SU-DHL-6 (cell line): Measurements from ENCODE around the gene MSX1.

Source experiments
- H2AFZ ChIP-seq: fragments of 200-600 bp; sonication (generic); 2 replicates; pipeline ENCODE4 v1.6.1; 2014; ENCODE audit warnings: low read depth, mild to moderate bottlenecking, moderate library complexity, mixed read lengths, antibody characterized with exemption, low read length; ENCODE audit not compliant: severe bottlenecking
- H3F3A ChIP-seq: fragments of 200-600 bp; shearing (Covaris generic); 2 replicates; pipeline ENCODE4 v1.6.0; 2016; ENCODE audit warnings: antibody characterized with exemption, mild to moderate bottlenecking; ENCODE audit not compliant: insufficient read depth
- H3K27ac ChIP-seq: fragments of 200-600 bp; sonication (generic); 2 replicates; pipeline ENCODE4 v1.5.1; 2016; ENCODE audit warnings: low read depth, mild to moderate bottlenecking, low read length, moderate library complexity, mixed read lengths
- H3K27me3 ChIP-seq: fragments of 200-600 bp; sonication (generic), shearing (Covaris generic); 2 replicates; pipeline ENCODE4 v1.6.0; 2014; ENCODE audit warnings: mild to moderate bottlenecking, low read length
- H3K36me3 ChIP-seq: fragments of 200-600 bp; sonication (generic); 2 replicates; pipeline ENCODE4 v1.6.1; 2014; ENCODE audit warnings: mild to moderate bottlenecking, low read length, mixed read lengths
- H3K4me2 ChIP-seq: fragments of 300-600, 200-600 bp; shearing (Covaris generic), sonication (generic); 2 replicates; pipeline ENCODE4 v1.6.0; 2014; ENCODE audit warnings: low read length, low read depth, mild to moderate bottlenecking; ENCODE audit not compliant: poor library complexity, severe bottlenecking
- H3K4me3 ChIP-seq: fragments of 200-600 bp; sonication (generic); 2 replicates; pipeline ENCODE4 v1.5.1; 2014; ENCODE audit warnings: antibody characterized with exemption, low read length, mild to moderate bottlenecking, mixed read lengths; ENCODE audit not compliant: insufficient read depth, poor library complexity, severe bottlenecking
- H3K79me2 ChIP-seq: fragments of 200-600 bp; sonication (generic); 2 replicates; pipeline ENCODE4 v1.6.1; 2014; ENCODE audit warnings: mild to moderate bottlenecking, low read length, moderate library complexity; ENCODE audit not compliant: insufficient read depth
- H3K9ac ChIP-seq: fragments of 200-600 bp; sonication (generic); 2 replicates; pipeline ENCODE4 v1.7.0; 2014; ENCODE audit warnings: mild to moderate bottlenecking, low read length
- H3K9me2 ChIP-seq: fragments of 200-600 bp; sonication (generic); replicated peaks from 2 replicates; pipeline ENCODE4 v1.6.1; 2014; ENCODE audit warnings: low read length; ENCODE audit not compliant: insufficient read depth
- H3K9me3 ChIP-seq: fragments of 200-600 bp; sonication (generic); 2 replicates; pipeline ENCODE4 v1.6.1; 2014; ENCODE audit warnings: low read length, mixed read lengths; ENCODE audit not compliant: insufficient read depth
- H4K20me1 ChIP-seq: fragments of 200-600 bp; sonication (generic); 2 replicates; pipeline ENCODE4 v1.6.1; 2014; ENCODE audit warnings: low read depth, mild to moderate bottlenecking, antibody characterized with exemption, low read length, moderate library complexity, mixed read lengths
- CTCF ChIP-seq: fragments of 200-600 bp; sonication (generic); IDR thresholded peaks from one replicate; pipeline ENCODE4 v1.5.1; 2017; ENCODE audit warnings: antibody characterized with exemption, mild to moderate bottlenecking, low read length, moderate library complexity; ENCODE audit not compliant: insufficient read depth, poor library complexity, severe bottlenecking
- EZH2phosphoT487 ChIP-seq: fragments of 200-600 bp; sonication (generic), shearing (Covaris generic); conservative IDR thresholded peaks from 2 replicates; pipeline ENCODE4 v1.6.1; 2018; ENCODE audit warnings: mild to moderate bottlenecking, antibody characterized with exemption, low read length, moderate library complexity, mixed read lengths

MSX1 gene

GRCh38 chr4:4865705-4866123 is 6.2 kb downstream of the MSX1 start:
- Histone ChIP-seq H3K27me3 (no peaks in the 10 kb centered on the region), H3K9me3 (no peaks in the 10 kb centered on the region), H3K4me3 (no peak overlapping the region), H3K4me2 (no peak overlapping the region), H2AFZ (no peak overlapping the region), H3K27ac (no peak overlapping the region), H3K9ac (no peak overlapping the region), H3F3A (no peaks in the 10 kb centered on the region), H3K36me3 (no peaks in the 10 kb centered on the region), H3K79me2 (no peaks in the 10 kb centered on the region), H4K20me1 (no peaks in the 10 kb centered on the region), H3K9me2 (no peaks in the 10 kb centered on the region)
- TF ChIP-seq EZH2phosphoT487: no peak
- no peak for TF ChIP-seq CTCF

GRCh38 chr4:4866124-4866865 is 6.8 kb downstream of the MSX1 start:
- Histone ChIP-seq H3K4me3 (no peak overlapping the region), H3K4me2 (no peak overlapping the region), H3K36me3 (no peaks in the 10 kb centered on the region), H3K9ac (no peak overlapping the region), H3K27ac (no peak overlapping the region), H3K9me3 (no peaks in the 10 kb centered on the region), H3K27me3 (no peaks in the 10 kb centered on the region), H3K79me2 (no peaks in the 10 kb centered on the region), H3K9me2 (no peaks in the 10 kb centered on the region), H4K20me1 (no peaks in the 10 kb centered on the region), H3F3A (no peaks in the 10 kb centered on the region), H2AFZ (no peak overlapping the region)
- TF ChIP-seq EZH2phosphoT487 (no peak), CTCF (no peak)

- Histone ChIP-seq H3K27me3 (no peaks in the 10 kb centered on the region), H3K4me3 (no peak overlapping the region)
Observed at GRCh38 chr4:4866866-4867374, 7.5 kb downstream of the MSX1 start.

More at GRCh38 chr4:4866866-4867374, 7.5 kb downstream of the MSX1 start:
- H4K20me1 ChIP-seq: no peaks in the 10 kb centered on the region
- H3K27ac ChIP-seq: no peak overlapping the region
- H3K4me2 ChIP-seq: no peak overlapping the region
- no peaks in the 10 kb centered on the region for H3K9me3 ChIP-seq
- no peaks in the 10 kb centered on the region for H3K9me2 ChIP-seq
- H3K79me2 ChIP-seq: no peaks in the 10 kb centered on the region
- no peak overlapping the region for H3K9ac ChIP-seq
- no peak overlapping the region for H2AFZ ChIP-seq
- H3K36me3 ChIP-seq: no peaks in the 10 kb centered on the region
- TF ChIP-seq CTCF (no peak), EZH2phosphoT487 (no peak)
- H3F3A ChIP-seq: no peaks in the 10 kb centered on the region
